Immature natural killer cell (primary cell): ENCODE data around the gene TSEN15. TPM values are rescaled to one million over a fixed set of nuclear protein-coding genes. Genes with fewer than 3 reads are reported as not detected.

Experiments
- DNase-seq, 3 donors: peaks; one replicate each; pipeline ENCODE4 v3.0.0; 2022; ENCODE audit warnings: mixed read lengths in 1 of 3
- H3K27ac Mint-ChIP-seq, 6 donors: one replicate each; pipeline ENCODE4 v1.8.0; 2020; ENCODE audit warnings: mixed read lengths in 6 of 6, mild to moderate bottlenecking in 5 of 6, inconsistent platforms in 4 of 6, moderate library complexity in 3 of 6
- H3K27me3 Mint-ChIP-seq, 3 donors: one replicate each; pipeline ENCODE4 v1.8.0; 2020 to 2021; ENCODE audit warnings: low read depth in 3 of 3, mild to moderate bottlenecking in 3 of 3, mixed read lengths in 3 of 3, moderate library complexity in 3 of 3, inconsistent platforms in 1 of 3
- H3K36me3 Mint-ChIP-seq, 3 donors: one replicate each; pipeline ENCODE4 v1.8.0; 2020; ENCODE audit warnings: mixed read lengths in 3 of 3, inconsistent platforms in 2 of 3, mild to moderate bottlenecking in 2 of 3
- H3K4me1 Mint-ChIP-seq, 2 donors: one replicate each; pipeline ENCODE4 v1.8.0; 2020; ENCODE audit warnings: inconsistent platforms in 2 of 2, mild to moderate bottlenecking in 2 of 2, mixed read lengths in 2 of 2, moderate library complexity in 1 of 2
- H3K4me3 Mint-ChIP-seq, 5 donors: one replicate each; pipeline ENCODE4 v1.8.0; 2020; ENCODE audit warnings: mild to moderate bottlenecking in 5 of 5, mixed read lengths in 5 of 5, inconsistent platforms in 3 of 5, moderate library complexity in 3 of 5
- H3K9me3 Mint-ChIP-seq, 6 donors: one replicate each; pipeline ENCODE4 v1.8.0; 2020; ENCODE audit warnings: mild to moderate bottlenecking in 6 of 6, mixed read lengths in 6 of 6, inconsistent platforms in 4 of 6, moderate library complexity in 3 of 6
- polyA plus RNA-seq, 3 donors: library from polyadenylated mRNA; unstranded; fragments of 300-500 nt; fragmentation: Illumina TruSeq; gene quantifications; one replicate each; pipeline ENCODE4 v1.2.3, GENCODE V29; 2021

Gene TSEN15
- polyA plus RNA-seq, result 10 to 100 TPM; 83.2 to 94.4 (median 87.9) TPM

DNA sequence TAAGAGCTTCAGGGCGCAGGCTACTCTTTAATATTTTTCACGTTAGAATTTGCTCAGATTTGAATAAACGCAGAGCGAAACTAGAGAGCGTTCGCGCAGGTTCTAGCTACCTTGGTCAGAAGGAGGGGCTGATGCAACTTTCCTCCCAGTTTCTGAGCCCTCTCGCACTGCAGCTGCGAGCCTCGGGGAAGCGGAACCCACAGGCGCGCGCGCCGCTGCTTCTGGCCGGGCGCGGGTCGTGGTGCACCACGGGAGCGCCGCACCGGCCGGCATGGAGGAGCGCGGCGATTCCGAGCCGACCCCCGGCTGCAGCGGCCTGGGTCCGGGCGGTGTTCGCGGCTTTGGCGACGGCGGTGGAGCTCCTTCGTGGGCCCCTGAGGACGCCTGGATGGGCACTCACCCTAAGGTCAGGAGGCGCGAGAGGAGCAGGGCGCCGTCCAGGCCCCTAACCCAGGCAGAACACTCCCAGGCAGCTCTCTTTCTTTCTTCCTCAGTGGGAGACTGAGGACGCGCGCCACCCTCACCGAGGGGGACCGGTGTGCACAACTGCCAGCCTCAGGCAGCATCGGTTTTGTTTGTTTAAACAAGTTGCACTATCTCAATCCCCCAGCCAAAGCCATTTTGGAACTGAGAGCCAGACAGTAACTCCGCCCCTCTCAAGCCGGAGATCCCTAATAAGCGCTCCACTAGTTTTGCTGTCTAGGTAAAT lies at the start of gene TSEN15:
Gene TSEN15, plus strand, starts transcription at position 246 of the 709 bp plus-strand sequence. Its CDS starts 26 bp downstream, at position 272.
- H3K9me3 Mint-ChIP-seq, result no peaks in the 10 kb centered on the region
- H3K27me3 Mint-ChIP-seq, result peaks cover 0 to 14% (median 0%) of the 10 kb centered on the region in 3 donors
- H3K4me3 Mint-ChIP-seq, result peak within 1 kb of the TSS; percentile 98 to 99 (median 98)
- peak within 1 kb of the TSS; percentile 85 to 97 (median 95) for H3K27ac Mint-ChIP-seq
- peak; percentile 60 to 73 (median 69) for DNase-seq
- peaks cover 3 to 14% (median 10%) of the 10 kb centered on the region in 3 donors for H3K36me3 Mint-ChIP-seq
- peaks cover 36 to 57% of the 10 kb centered on the region in 2 donors for H3K4me1 Mint-ChIP-seq

- H3K27ac Mint-ChIP-seq, result peak overlapping the region in 1 of 6 donors; percentile 58
These were observed 49.5 kb upstream of the TSEN15 start for GRCh38 chr1:184002071-184002470.

DNA sequence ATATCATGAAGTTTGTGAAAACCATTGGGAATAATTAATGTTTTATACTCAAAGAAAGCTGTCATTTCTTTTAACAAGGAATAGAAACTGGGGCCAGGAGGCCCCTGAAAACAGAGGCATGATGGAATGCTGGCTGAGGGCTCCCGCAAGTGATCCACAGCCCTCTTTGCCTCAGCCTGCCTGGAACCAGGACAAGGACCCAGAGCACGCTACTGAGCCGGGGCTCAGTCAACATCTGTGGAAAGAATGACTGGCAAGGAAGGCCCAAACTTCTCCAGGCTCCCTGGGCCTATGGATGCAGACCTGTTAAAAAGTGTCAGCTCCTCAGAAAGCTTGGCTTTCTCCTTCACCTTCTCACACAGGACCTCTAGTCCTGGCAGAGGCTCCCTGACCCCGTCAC lies 46.6 kb upstream of the TSEN15 start:
- peaks cover 0 to 19% of the 10 kb centered on the region in 2 donors for H3K4me1 Mint-ChIP-seq
- H3K27ac Mint-ChIP-seq, result no peak overlapping the region
- peaks cover 0 to 1% (median 0%) of the 10 kb centered on the region in 3 donors for H3K27me3 Mint-ChIP-seq
- H3K9me3 Mint-ChIP-seq, result no peaks in the 10 kb centered on the region
- no peak for DNase-seq
- H3K36me3 Mint-ChIP-seq, result peaks cover 0 to 6% (median 0%) of the 10 kb centered on the region in 3 donors
- H3K4me3 Mint-ChIP-seq, result no peak overlapping the region

More at GRCh38 chr1:184002071-184002470, 49.5 kb upstream of the TSEN15 start:
- peaks cover 0 to 18% of the 10 kb centered on the region in 2 donors for H3K4me1 Mint-ChIP-seq
- peaks cover 0 to 6% (median 0%) of the 10 kb centered on the region in 3 donors for H3K36me3 Mint-ChIP-seq
- H3K27me3 Mint-ChIP-seq, result peaks cover 0 to 1% (median 0%) of the 10 kb centered on the region in 3 donors
- no peak for DNase-seq
- H3K4me3 Mint-ChIP-seq, result no peak overlapping the region
- no peaks in the 10 kb centered on the region for H3K9me3 Mint-ChIP-seq

- H3K4me1 Mint-ChIP-seq, result peaks cover 0 to 23% of the 10 kb centered on the region in 2 donors
- H3K27me3 Mint-ChIP-seq, result peaks cover 0 to 1% (median 0%) of the 10 kb centered on the region in 3 donors
- DNase-seq, result no peak
- H3K4me3 Mint-ChIP-seq, result no peak overlapping the region
- H3K36me3 Mint-ChIP-seq, result peaks cover 0 to 6% (median 0%) of the 10 kb centered on the region in 3 donors
- H3K27ac Mint-ChIP-seq, result peak overlapping the region in 1 of 6 donors; percentile 28
- H3K9me3 Mint-ChIP-seq, result no peaks in the 10 kb centered on the region
These were observed 46.0 kb upstream of the TSEN15 start for GRCh38 chr1:184005506-184005905.

DNA sequence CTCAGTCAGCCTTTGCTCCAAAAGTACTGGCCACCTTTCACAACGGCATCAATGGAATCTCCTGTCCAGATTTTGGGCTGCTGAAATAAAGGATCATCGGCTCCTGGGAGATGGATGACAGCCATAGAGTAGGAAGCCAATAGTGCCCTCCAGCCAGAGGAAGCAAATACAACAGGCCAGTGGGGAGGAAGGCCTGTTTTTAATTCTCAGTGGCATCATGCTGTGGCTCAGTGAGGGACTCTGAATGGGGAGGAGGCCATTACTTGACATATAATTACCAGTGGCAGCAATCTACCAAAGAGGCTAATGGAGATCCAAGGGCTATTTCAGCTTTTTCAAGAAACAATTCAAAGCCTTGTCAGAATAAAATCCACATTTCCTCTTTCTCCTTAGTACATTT lies 40.7 kb upstream of the TSEN15 start:
- Mint-ChIP-seq H3K27me3 (no peaks in the 10 kb centered on the region), H3K36me3 (peaks cover 10 to 13% (median 12%) of the 10 kb centered on the region in 3 donors), H3K27ac (no peak overlapping the region), H3K4me3 (no peak overlapping the region), H3K4me1 (peaks cover 0 to 23% of the 10 kb centered on the region in 2 donors), H3K9me3 (no peaks in the 10 kb centered on the region)
- DNase-seq, result no peak

- H3K4me1 Mint-ChIP-seq, result peaks cover 0 to 17% of the 10 kb centered on the region in 2 donors
- no peaks in the 10 kb centered on the region for H3K9me3 Mint-ChIP-seq
- no peak overlapping the region for H3K27ac Mint-ChIP-seq
- DNase-seq, result no peak
- H3K4me3 Mint-ChIP-seq, result no peak overlapping the region
- no peaks in the 10 kb centered on the region for H3K27me3 Mint-ChIP-seq
- H3K36me3 Mint-ChIP-seq, result peaks cover 10 to 13% (median 12%) of the 10 kb centered on the region in 3 donors
These were observed 39.3 kb upstream of the TSEN15 start for GRCh38 chr1:184012187-184012586.

DNA sequence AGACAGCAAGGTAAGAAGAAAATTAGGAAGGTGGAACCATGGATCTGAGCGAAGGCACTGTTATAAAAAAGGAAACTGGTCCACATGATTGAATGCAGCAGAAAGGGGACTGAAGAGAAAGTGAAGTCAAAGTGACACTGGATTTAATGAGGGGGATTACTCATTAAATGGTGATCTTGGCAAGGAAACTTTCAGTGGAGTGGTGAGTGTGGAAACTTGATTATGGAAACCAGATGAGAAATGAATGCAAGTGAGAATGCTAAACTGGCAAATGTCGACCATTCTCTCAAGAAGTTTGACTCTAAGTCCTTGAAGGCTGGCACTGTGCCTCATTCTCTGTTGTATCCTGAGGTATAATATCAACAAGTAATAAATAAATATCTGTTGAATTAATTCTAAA lies 37.3 kb upstream of the TSEN15 start:
- no peak overlapping the region for H3K4me3 Mint-ChIP-seq
- H3K27me3 Mint-ChIP-seq, result no peaks in the 10 kb centered on the region
- peak overlapping the region in 2 of 6 donors; percentile 38 to 67 for H3K27ac Mint-ChIP-seq
- no peaks in the 10 kb centered on the region for H3K9me3 Mint-ChIP-seq
- peaks cover 10 to 13% (median 12%) of the 10 kb centered on the region in 3 donors for H3K36me3 Mint-ChIP-seq
- peaks cover 0 to 10% of the 10 kb centered on the region in 2 donors for H3K4me1 Mint-ChIP-seq
- DNase-seq, result no peak

GRCh38 chr1:184016169-184016568 lies 35.4 kb upstream of the TSEN15 start:
- Mint-ChIP-seq H3K27me3 (no peaks in the 10 kb centered on the region), H3K36me3 (peaks cover 10 to 13% (median 12%) of the 10 kb centered on the region in 3 donors), H3K4me1 (peaks cover 0 to 6% of the 10 kb centered on the region in 2 donors), H3K27ac (peak overlapping the region in 1 of 6 donors; percentile 70), H3K4me3 (no peak overlapping the region), H3K9me3 (no peaks in the 10 kb centered on the region)
- DNase-seq, result no peak

GRCh38 chr1:184017306-184017705 lies 34.2 kb upstream of the TSEN15 start:
- Mint-ChIP-seq H3K36me3 (peaks cover 10 to 12% (median 10%) of the 10 kb centered on the region in 3 donors), H3K4me3 (no peak overlapping the region), H3K27ac (no peak overlapping the region), H3K4me1 (peaks cover 0 to 13% of the 10 kb centered on the region in 2 donors), H3K9me3 (no peaks in the 10 kb centered on the region), H3K27me3 (no peaks in the 10 kb centered on the region)
- no peak for DNase-seq

- DNase-seq, result no peak
- H3K4me1 Mint-ChIP-seq, result peaks cover 0 to 15% of the 10 kb centered on the region in 2 donors
- no peak overlapping the region for H3K4me3 Mint-ChIP-seq
- no peaks in the 10 kb centered on the region for H3K27me3 Mint-ChIP-seq
- peaks cover 5 to 12% (median 7%) of the 10 kb centered on the region in 3 donors for H3K36me3 Mint-ChIP-seq
- H3K27ac Mint-ChIP-seq, result no peak overlapping the region
- no peaks in the 10 kb centered on the region for H3K9me3 Mint-ChIP-seq
These were observed 32.9 kb upstream of the TSEN15 start for GRCh38 chr1:184018622-184019021.

DNA sequence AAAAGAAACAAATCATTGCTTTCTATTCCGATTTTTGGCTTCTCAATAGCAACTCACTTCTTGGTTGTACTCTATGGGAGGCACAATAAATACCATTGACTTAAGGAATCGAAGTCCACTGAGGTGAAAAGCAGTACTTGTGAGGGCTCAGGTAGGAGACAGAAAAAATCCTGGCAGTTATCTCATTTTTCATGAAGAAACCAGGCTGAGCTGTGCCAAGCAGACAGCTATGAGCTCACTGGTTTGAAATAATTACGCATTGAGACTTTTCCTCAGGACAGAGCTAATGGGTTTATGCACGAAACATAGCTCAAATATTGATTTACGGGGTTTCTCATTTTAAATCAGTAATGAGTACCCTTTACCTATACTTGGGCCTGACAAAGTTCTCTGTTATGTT lies 32.5 kb upstream of the TSEN15 start:
- Mint-ChIP-seq H3K4me1 (peaks cover 0 to 19% of the 10 kb centered on the region in 2 donors), H3K9me3 (no peaks in the 10 kb centered on the region), H3K27me3 (no peaks in the 10 kb centered on the region), H3K4me3 (no peak overlapping the region), H3K36me3 (peaks cover under 1 to 9% (median 3%) of the 10 kb centered on the region in 3 donors), H3K27ac (no peak overlapping the region)
- DNase-seq, result no peak

DNA sequence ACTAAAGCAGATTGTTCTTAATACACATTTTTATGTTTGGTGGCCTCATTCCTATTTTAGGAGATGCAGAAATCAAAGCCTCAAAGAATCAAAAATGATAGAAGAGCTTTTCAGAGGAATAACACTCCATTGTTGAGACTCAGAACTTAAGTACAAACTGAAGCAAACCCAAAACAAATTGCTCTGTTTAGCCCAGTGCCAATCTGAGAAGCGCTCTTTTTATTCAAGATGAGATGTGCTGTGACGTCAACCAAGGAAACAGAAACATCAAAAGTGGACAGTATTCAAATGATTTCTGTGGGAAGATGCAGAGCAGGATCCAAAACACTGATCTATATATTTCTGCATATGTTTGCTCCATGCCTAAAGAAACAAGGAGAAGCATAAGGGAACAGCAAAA lies 32.0 kb upstream of the TSEN15 start:
- Mint-ChIP-seq H3K27ac (peak overlapping the region in 1 of 6 donors; percentile 6), H3K36me3 (peaks cover 0 to 5% (median 0%) of the 10 kb centered on the region in 3 donors), H3K27me3 (no peaks in the 10 kb centered on the region), H3K9me3 (no peaks in the 10 kb centered on the region), H3K4me1 (peaks cover 0 to 19% of the 10 kb centered on the region in 2 donors), H3K4me3 (no peak overlapping the region)
- no peak for DNase-seq

GRCh38 chr1:184020328-184020727 lies 31.2 kb upstream of the TSEN15 start:
- H3K36me3 Mint-ChIP-seq, result no peaks in the 10 kb centered on the region
- no peak overlapping the region for H3K4me3 Mint-ChIP-seq
- H3K4me1 Mint-ChIP-seq, result peaks cover 0 to 27% of the 10 kb centered on the region in 2 donors
- DNase-seq, result no peak
- H3K9me3 Mint-ChIP-seq, result no peaks in the 10 kb centered on the region
- no peaks in the 10 kb centered on the region for H3K27me3 Mint-ChIP-seq
- H3K27ac Mint-ChIP-seq, result no peak overlapping the region

DNA sequence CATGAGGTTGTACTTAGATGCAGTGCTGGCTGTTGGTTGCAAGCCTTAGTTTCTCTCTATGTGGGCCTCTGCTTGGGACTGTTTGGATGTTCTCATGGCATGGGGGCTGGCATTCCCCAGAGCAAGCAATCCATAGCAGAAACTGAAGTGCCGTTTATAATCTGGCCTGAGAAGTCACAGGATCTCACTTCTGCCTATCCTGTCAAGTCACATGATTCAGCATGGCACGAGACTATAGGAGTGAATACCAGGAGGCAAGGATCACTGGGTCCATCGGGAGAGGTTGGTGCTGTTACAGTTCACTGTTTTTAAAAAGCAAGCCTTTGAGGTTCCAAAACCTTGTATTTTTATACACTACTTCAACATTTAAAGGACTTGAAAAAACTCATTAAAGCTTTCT lies 30.7 kb upstream of the TSEN15 start:
- no peaks in the 10 kb centered on the region for H3K36me3 Mint-ChIP-seq
- no peak for DNase-seq
- H3K27me3 Mint-ChIP-seq, result no peaks in the 10 kb centered on the region
- H3K4me1 Mint-ChIP-seq, result peaks cover 0 to 32% of the 10 kb centered on the region in 2 donors
- H3K27ac Mint-ChIP-seq, result no peak overlapping the region
- H3K9me3 Mint-ChIP-seq, result no peaks in the 10 kb centered on the region
- no peak overlapping the region for H3K4me3 Mint-ChIP-seq
